ENCODE data around the gene ZNF821.

Gene ZNF821

GRCh38 chr16:71885261-71885650 lies 1.3 kb upstream of the ZNF821 start:
- H3K27ac ChIP-seq = peak overlapping the region; percentile 93; the same call in 1 of the 2 replicates
- TF ChIP-seq, protein P1, sequence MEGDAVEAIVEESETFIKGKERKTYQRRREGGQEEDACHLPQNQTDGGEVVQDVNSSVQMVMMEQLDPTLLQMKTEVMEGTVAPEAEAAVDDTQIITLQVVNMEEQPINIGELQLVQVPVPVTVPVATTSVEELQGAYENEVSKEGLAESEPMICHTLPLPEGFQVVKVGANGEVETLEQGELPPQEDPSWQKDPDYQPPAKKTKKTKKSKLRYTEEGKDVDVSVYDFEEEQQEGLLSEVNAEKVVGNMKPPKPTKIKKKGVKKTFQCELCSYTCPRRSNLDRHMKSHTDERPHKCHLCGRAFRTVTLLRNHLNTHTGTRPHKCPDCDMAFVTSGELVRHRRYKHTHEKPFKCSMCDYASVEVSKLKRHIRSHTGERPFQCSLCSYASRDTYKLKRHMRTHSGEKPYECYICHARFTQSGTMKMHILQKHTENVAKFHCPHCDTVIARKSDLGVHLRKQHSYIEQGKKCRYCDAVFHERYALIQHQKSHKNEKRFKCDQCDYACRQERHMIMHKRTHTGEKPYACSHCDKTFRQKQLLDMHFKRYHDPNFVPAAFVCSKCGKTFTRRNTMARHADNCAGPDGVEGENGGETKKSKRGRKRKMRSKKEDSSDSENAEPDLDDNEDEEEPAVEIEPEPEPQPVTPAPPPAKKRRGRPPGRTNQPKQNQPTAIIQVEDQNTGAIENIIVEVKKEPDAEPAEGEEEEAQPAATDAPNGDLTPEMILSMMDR (conservative IDR thresholded peaks at IDR 0.05) = no peak

DNA sequence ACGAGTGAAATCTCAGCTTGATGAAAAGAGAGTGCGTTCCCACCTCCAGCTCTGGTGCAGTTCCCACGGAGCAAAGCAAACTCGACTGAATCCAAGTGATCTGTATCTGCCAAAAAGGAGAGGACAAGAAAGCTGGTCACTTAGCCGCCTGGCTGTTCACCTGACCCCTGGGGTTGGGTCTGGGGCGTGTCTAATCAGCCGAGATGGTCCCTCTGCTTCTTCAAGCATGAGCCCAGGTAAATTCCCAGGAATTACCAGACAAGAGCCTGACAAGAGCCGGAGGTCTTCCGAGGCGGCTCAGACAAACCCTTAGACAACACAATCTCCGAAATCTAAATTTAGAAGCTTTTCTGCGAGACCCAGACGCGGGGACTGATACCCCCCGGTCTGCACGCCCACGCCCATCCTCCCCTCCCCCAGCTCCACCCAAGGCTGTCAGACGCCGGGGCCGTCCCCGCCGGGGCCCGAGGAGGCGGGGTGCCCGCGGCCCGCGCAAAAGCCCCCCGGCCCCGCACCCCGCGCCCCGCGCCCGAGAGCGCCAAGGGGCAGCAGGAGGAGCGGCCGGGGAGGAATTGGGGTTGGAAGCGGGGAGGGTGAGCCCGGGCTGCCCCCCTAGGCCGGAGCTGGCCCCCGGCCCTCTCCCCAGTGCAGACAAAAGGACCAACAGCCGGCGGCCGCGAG lies 674 bp downstream of the ZNF821 start:
- peak overlapping the region; percentile 93 for H3K27ac ChIP-seq
- TF ChIP-seq, protein P1 (conservative IDR thresholded peaks at IDR 0.05) = no peak

DNA sequence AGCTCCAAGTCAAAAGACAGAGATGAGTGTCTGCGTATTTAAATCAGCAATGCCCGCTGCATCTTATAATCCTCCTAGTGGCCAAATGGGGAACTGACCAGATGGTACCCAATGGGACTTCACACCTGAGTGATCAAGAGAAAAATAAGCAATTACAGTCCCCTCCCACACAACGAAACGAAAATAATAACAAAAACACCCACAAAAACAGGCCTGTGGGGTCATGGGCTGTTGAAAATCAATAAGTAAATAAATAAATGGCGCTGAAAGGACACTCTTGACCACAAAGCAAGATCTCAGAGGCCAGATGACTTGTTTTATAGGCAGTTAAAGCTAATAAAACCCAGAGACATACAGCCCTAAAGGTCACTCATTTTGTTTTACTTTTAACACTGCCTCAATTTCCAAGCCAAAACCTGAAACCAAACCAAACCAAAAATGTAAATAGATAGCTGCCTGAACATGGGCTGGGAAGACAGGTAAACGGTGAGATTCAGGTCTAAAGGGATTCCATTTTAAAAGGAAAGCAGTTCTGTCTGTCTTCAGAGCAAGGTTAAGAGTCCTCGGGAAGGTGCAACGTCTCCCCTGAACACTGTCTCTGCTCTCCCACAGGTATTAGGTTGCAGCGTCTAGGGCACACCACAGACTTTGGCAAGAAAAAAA lies 1.3 kb downstream of the ZNF821 start:
- H3K27ac ChIP-seq = peak overlapping the region; percentile 93
- TF ChIP-seq, protein P1 (conservative IDR thresholded peaks at IDR 0.05) = peak; percentile 80

DNA sequence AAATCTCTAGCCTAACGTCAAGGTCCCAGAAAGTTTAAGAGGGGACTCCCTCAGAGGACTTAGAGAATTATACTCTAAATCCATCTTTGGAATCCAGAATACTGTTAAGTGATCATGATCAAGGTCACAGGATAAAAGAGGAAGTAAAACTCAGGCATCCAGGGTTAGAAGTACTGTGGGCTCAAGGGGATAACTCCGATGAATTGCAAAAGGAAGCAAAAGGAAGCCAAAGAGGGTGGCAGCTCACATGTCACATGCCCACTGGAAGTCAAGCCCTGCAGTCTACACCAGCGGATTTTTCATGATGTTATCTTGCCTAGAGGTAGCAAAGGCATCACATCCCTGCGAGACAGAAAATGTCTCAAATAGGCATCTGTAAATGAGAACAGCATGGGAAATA lies 3.8 kb downstream of the ZNF821 start:
- H3K27ac ChIP-seq = no peak overlapping the region
- TF ChIP-seq, protein P1 (conservative IDR thresholded peaks at IDR 0.05) = no peak

DNA sequence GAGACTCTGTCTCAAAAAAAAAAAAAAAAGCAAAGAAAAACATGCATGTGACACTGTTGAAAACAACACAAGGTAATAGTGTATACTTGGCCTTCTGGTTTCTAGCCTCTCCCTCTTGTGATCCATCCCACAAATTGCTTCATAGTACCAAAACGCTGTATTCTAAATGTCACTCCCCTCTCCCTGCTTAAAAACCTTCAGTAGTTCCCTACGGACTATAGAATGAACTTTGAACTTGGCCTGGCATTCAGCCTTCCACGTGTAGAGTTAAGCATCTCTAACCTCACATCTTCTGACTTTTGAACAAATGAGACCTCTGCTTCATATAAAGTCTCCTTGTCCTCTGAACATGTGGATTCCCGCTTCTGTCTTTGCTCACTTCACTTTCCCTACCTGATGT lies 5.1 kb downstream of the ZNF821 start:
- TF ChIP-seq, protein P1 (conservative IDR thresholded peaks at IDR 0.05) = no peak
- H3K27ac ChIP-seq = no peak overlapping the region

- TF ChIP-seq, protein P1 (conservative IDR thresholded peaks at IDR 0.05) = no peak
- H3K27ac ChIP-seq = no peak overlapping the region
Observed at GRCh38 chr16:71873199-71873598, 10.8 kb downstream of the ZNF821 start.

DNA sequence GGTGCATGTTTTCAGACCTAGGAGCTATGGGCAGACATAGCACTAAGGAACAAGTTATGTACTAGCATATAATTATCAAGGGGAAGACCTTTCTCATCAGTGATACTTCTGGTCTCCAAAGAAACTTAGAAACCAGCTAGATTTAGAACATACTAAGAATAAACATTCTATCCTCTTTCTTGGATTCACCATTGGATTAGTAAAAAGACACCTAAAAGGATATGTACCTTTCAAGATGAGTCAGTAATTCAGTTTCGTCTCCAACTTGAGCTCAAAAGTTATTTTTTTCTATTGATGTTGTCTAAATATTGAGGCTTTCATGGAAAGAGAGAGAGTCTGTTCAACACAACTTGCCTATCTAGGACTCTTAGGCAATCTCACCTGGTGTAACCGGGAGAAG lies 13.2 kb downstream of the ZNF821 start:
- TF ChIP-seq, protein P1 (conservative IDR thresholded peaks at IDR 0.05) = no peak

More for the DNA sequence above, 13.2 kb downstream of the ZNF821 start:
- H3K27ac ChIP-seq = no peak overlapping the region
